CD8-positive, alpha-beta memory T cell (primary cell): ENCODE results near the gene XPNPEP2. TPM values are rescaled to one million over a fixed set of nuclear protein-coding genes. Genes with fewer than 3 reads are reported as not detected.
A peak's percentile ranks its signal among the peaks of the same experiment; 100 is the strongest.
"Not testable (repeated sequence)": the region's sequence is repeated elsewhere in the genome, so short reads cannot be mapped to it uniquely, and the experiment has no call there.

Experiments
- CTCF ChIA-PET: fragments of 350-600 bp; sonication (Branson Sonifier 250); formaldehyde crosslinking; loops from one replicate; lab custom pipeline; 2021; ENCODE audit warnings: antibody characterized with exemption; lab: Charles Lee
- POLR2A ChIA-PET: fragments of 350-600 bp; sonication (Branson Sonifier 250); formaldehyde crosslinking; loops from one replicate; lab custom pipeline; 2021; ENCODE audit warnings: antibody characterized with exemption; lab: Charles Lee
- DNase-seq, 5 donors: peaks; one replicate each; pipeline versions ENCODE4 v3.0.0 to v3.0.0-alpha.2; 2020 to 2022; ENCODE audit warnings: mixed read lengths in 1 of 5
- H3K27ac ChIP-seq: one replicate; pipeline ENCODE4 v1.7.0; 2013; ENCODE audit warnings: low read depth, mild to moderate bottlenecking, low read length, moderate library complexity
- H3K27me3 ChIP-seq: 2 replicates; pipeline ENCODE4 v1.7.0; 2013; ENCODE audit warnings: low read length, mild to moderate bottlenecking; ENCODE audit not compliant: insufficient read depth, poor library complexity, severe bottlenecking
- H3K36me3 ChIP-seq: 2 replicates; pipeline ENCODE4 v1.7.0; 2013; ENCODE audit warnings: mild to moderate bottlenecking, low read length, moderate library complexity; ENCODE audit not compliant: insufficient read depth
- H3K4me1 ChIP-seq: 2 replicates; pipeline ENCODE4 v1.7.0; 2013; ENCODE audit warnings: mild to moderate bottlenecking, low read length, moderate library complexity; ENCODE audit not compliant: insufficient read depth
- H3K4me3 ChIP-seq: 2 replicates; pipeline ENCODE4 v1.7.0; 2013; ENCODE audit warnings: mild to moderate bottlenecking, low read length
- H3K9me3 ChIP-seq: 2 replicates; pipeline ENCODE4 v1.7.0; 2013; ENCODE audit warnings: mild to moderate bottlenecking, low read length
- H3K27ac Mint-ChIP-seq, 8 donors: one replicate each; pipeline ENCODE4 v1.8.0; 2020 to 2021; ENCODE audit warnings: mixed read lengths in 8 of 8, mild to moderate bottlenecking in 6 of 8, inconsistent platforms in 3 of 8, moderate library complexity in 3 of 8
- H3K27me3 Mint-ChIP-seq, 2 donors: one replicate each; pipeline ENCODE4 v1.8.0; 2020 to 2021; ENCODE audit warnings: mixed read lengths in 2 of 2, mild to moderate bottlenecking in 1 of 2, moderate library complexity in 1 of 2
- H3K36me3 Mint-ChIP-seq, 3 donors: one replicate each; pipeline ENCODE4 v1.8.0; 2020 to 2021; ENCODE audit warnings: mixed read lengths in 3 of 3, inconsistent platforms in 1 of 3, mild to moderate bottlenecking in 1 of 3
- H3K4me1 Mint-ChIP-seq, 3 donors: one replicate each; pipeline ENCODE4 v1.8.0; 2020 to 2021; ENCODE audit warnings: mixed read lengths in 3 of 3, inconsistent platforms in 1 of 3, mild to moderate bottlenecking in 1 of 3
- H3K4me3 Mint-ChIP-seq, 7 donors: one replicate each; pipeline ENCODE4 v1.8.0; 2020 to 2021; ENCODE audit warnings: mixed read lengths in 7 of 7, mild to moderate bottlenecking in 6 of 7, moderate library complexity in 4 of 7, inconsistent platforms in 2 of 7
- H3K9me3 Mint-ChIP-seq, 5 donors: one replicate each; pipeline ENCODE4 v1.8.0; 2020 to 2022; ENCODE audit warnings: mixed read lengths in 5 of 5, mild to moderate bottlenecking in 3 of 5, moderate library complexity in 2 of 5, inconsistent platforms in 1 of 5
- polyA plus RNA-seq: library from polyadenylated mRNA; unstranded; fragments of 300-500 nt; fragmentation: Illumina TruSeq; gene quantifications from one replicate; pipeline ENCODE4 v1.2.3, GENCODE V29; 2021
- total RNA-seq, 2 experiments: library from RNA; stranded (reverse); gene quantifications; one replicate each; pipeline ENCODE4 v1.2.3, GENCODE V29; 2021

The XPNPEP2 gene
- total and polyA plus RNA-seq, 3 experiments from 2014 or later = 0.28 to 1.2 (median 0.29) TPM

DNA sequence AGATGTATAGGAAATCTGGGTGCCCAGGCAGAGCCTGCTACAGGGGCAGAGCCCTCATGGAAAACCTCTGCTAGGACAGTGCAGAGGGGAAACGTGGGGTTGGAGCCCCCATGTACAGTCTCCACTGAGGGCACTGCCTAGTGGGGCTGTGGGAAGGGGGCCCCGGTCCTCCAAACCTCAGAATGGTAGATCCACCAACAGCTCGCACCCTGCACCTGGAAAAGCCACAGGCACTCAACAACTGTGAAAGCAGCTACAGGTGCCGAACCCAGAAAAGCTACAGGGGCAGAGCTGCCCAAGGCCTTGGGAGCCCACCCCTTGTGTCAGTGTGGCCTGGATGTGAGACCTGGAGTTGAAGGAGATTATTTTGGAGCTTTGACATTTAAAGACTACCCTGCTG lies 5.4 kb upstream of the XPNPEP2 start:
- no peaks in the 10 kb centered on the region for H3K36me3 ChIP-seq
- no peak for DNase-seq
- H3K4me3 Mint-ChIP-seq = no peak overlapping the region
- no peaks in the 10 kb centered on the region for H3K9me3 ChIP-seq
- peaks cover 20 to 31% (median 22%) of the 10 kb centered on the region in 3 donors for H3K4me1 Mint-ChIP-seq
- H3K27ac Mint-ChIP-seq = no peak overlapping the region
- H3K27ac ChIP-seq = no peak overlapping the region
- no peaks in the 10 kb centered on the region for H3K9me3 Mint-ChIP-seq
- POLR2A ChIA-PET = no interaction called here
- H3K27me3 Mint-ChIP-seq = peaks cover 0 to 4% of the 10 kb centered on the region in 2 donors
- CTCF ChIA-PET = no interaction called here
- H3K36me3 Mint-ChIP-seq = no peaks in the 10 kb centered on the region
- no peak overlapping the region for H3K4me3 ChIP-seq
- H3K4me1 ChIP-seq = peaks cover 23% of the 10 kb centered on the region
- no peaks in the 10 kb centered on the region for H3K27me3 ChIP-seq

DNA sequence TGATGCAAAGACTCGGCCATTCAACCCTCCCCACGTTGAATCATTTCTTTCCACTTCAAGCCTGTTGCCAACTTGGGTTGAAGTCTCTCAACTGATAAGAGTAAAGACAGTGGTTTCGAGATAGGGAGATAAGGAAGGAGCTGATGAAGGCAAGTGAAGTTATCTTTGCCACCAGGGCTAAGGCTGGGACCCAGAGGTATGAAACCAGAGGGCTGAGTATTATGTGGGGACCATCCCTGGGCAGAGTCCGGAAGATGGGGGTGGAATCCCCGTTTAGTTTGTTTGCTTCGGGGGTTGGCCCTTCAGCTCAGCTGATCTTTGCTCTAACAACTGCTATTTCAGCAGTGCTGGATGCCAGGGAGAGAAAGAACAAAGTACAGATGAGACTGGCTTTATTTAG lies 2.3 kb upstream of the XPNPEP2 start:
- Mint-ChIP-seq H3K9me3 (no peaks in the 10 kb centered on the region), H3K27ac (peak overlapping the region in 7 of 8 donors; percentile 7 to 72 (median 37)), H3K36me3 (no peaks in the 10 kb centered on the region), H3K27me3 (peaks cover 0 to 2% of the 10 kb centered on the region in 2 donors), H3K4me1 (peaks cover 14 to 20% (median 16%) of the 10 kb centered on the region in 3 donors), H3K4me3 (peak overlapping the region in 2 of 7 donors; percentile 20 to 65)
- ChIA-PET POLR2A (no interaction called here), CTCF (interaction anchor here (0.8 to 2.8 kb wide), 3 partner anchors 10 to 86 kb away, joined by 3 to 11 read pairs (median 4); no protein-coding TSS in a partner anchor)
- no peak overlapping the region for H3K4me3 ChIP-seq
- H3K27me3 ChIP-seq = no peaks in the 10 kb centered on the region
- no peaks in the 10 kb centered on the region for H3K9me3 ChIP-seq
- H3K36me3 ChIP-seq = no peaks in the 10 kb centered on the region
- H3K4me1 ChIP-seq = peaks cover 18% of the 10 kb centered on the region
- no peak for DNase-seq
- no peak overlapping the region for H3K27ac ChIP-seq

DNA sequence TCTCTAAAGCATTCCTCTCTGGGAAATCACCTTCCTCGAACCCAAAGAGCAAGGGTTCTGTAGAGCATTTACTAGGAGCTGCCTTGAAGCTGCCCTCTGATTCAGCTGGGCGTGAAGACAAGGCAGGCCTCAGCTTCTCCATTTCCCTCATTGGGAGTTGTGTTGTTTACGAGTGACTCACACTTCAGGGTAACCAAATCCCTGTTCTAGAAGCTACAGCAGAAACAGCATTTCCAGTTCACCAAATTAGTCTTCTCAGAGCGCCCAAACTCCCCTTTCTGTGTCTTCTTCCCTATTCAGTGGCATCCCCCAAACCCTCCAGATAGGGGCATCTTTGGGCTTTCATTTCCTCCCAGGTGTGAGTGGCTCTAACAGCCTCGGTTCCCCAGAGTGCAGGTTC lies 863 bp upstream of the XPNPEP2 start:
- H3K36me3 Mint-ChIP-seq = no peaks in the 10 kb centered on the region
- peak overlapping the region in 4 of 8 donors; percentile 19 to 87 (median 50) for H3K27ac Mint-ChIP-seq
- Histone ChIP-seq H3K4me3 (no peak overlapping the region), H3K36me3 (no peaks in the 10 kb centered on the region), H3K27ac (no peak overlapping the region), H3K27me3 (no peaks in the 10 kb centered on the region), H3K4me1 (peaks cover 21% of the 10 kb centered on the region), H3K9me3 (no peaks in the 10 kb centered on the region)
- H3K4me1 Mint-ChIP-seq = peaks cover 19 to 27% (median 20%) of the 10 kb centered on the region in 3 donors
- no peak for DNase-seq
- H3K27me3 Mint-ChIP-seq = peaks cover 0 to 4% of the 10 kb centered on the region in 2 donors
- no peak overlapping the region for H3K4me3 Mint-ChIP-seq
- CTCF ChIA-PET = interaction anchor here (0.6 to 2.8 kb wide), 3 partner anchors 8 to 85 kb away, joined by 3 to 11 read pairs (median 5); no protein-coding TSS in a partner anchor
- POLR2A ChIA-PET = no interaction called here
- no peaks in the 10 kb centered on the region for H3K9me3 Mint-ChIP-seq

DNA sequence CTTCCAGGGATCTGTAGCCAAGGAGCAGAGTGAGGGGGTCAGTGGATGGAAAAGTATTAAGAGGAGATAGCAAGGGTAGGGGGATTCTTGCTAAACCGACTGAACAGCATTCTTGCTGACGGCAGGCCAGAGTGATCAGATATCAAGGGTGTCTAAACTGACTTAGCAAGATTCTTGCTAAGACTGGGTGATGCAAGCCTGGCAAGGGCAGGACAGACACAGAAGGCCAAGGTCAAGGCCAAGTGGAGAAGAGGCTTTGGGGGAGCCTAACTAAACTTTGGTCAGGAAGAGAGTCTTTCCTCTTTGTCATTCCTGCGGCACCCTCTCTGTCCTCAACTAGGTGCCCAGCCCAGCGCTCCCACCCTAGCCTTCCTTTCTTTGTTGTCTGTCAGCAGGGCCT lies 799 bp downstream of the XPNPEP2 start:
- H3K4me3 ChIP-seq = no peak overlapping the region
- no peak overlapping the region for H3K27ac ChIP-seq
- peaks cover 0 to 4% of the 10 kb centered on the region in 2 donors for H3K27me3 Mint-ChIP-seq
- no peaks in the 10 kb centered on the region for H3K36me3 Mint-ChIP-seq
- no peaks in the 10 kb centered on the region for H3K9me3 ChIP-seq
- H3K4me1 Mint-ChIP-seq = peaks cover 30 to 44% (median 37%) of the 10 kb centered on the region in 3 donors
- ChIA-PET POLR2A (no interaction called here), CTCF (no interaction called here)
- H3K9me3 Mint-ChIP-seq = no peaks in the 10 kb centered on the region
- peaks cover 37% of the 10 kb centered on the region for H3K4me1 ChIP-seq
- DNase-seq = no peak
- H3K36me3 ChIP-seq = no peaks in the 10 kb centered on the region
- no peak overlapping the region for H3K27ac Mint-ChIP-seq
- no peaks in the 10 kb centered on the region for H3K27me3 ChIP-seq
- H3K4me3 Mint-ChIP-seq = no peak overlapping the region

DNA sequence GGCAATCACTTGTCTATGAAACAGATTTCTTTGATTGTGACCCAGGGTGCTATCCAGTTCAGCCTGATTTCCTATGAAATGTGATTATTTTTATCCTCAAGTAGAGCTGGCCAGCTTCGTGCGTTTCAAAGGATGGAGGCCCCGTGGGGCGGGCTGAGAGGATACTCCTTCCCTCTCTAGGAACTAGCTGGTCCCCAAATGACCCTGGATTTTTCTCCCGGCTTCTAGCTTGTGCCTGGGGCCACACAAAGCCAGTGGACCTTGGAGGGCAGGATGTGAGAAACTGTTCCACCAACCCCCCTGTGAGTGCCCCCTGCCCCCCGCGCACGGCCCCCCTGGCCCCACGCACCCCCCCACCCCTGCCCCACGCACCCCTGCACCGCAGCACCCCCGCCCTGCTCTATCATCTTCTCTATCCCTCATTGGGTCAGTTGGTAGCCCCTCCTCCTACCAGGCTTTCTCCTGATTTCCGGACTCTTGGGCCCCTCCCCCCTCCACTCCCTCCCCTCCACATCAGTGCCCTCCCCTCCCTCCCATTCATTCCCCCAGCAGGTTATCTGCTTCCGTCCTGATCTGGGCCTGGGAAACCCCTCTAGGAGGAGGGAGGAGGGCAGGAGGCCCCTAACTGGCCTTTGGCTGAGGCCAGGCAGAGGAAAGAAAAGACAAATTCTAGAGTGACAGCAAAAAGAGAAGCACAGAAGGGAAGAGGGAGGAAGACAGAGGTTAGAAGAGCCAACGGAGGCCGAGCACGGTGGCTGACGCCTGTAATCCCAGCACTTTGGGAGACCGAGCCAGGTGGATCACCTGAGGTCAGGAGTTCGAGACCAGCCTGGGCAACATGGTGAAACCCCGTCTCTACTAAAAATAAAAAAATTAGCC lies 3.3 kb downstream of the XPNPEP2 start:
- Histone ChIP-seq H3K4me1 (peaks cover 38% of the 10 kb centered on the region), H3K36me3 (no peaks in the 10 kb centered on the region), H3K27me3 (no peaks in the 10 kb centered on the region), H3K27ac (no peak overlapping the region), H3K9me3 (no peaks in the 10 kb centered on the region), H3K4me3 (no peak overlapping the region)
- Mint-ChIP-seq H3K4me3 (peak overlapping the region in 1 of 7 donors; percentile 0), H3K27me3 (peaks cover 0 to 6% of the 10 kb centered on the region in 2 donors), H3K9me3 (no peaks in the 10 kb centered on the region), H3K36me3 (no peaks in the 10 kb centered on the region), H3K4me1 (peaks cover 31 to 47% (median 40%) of the 10 kb centered on the region in 3 donors), H3K27ac (peak overlapping the region in 1 of 8 donors; percentile 85)
- no peak for DNase-seq
- ChIA-PET POLR2A (interaction anchor here (0.5 to 0.6 kb wide), 2 partner anchors 21 to 47 kb away, joined by 3 to 8 read pairs; no protein-coding TSS in a partner anchor), CTCF (no interaction called here)

DNA sequence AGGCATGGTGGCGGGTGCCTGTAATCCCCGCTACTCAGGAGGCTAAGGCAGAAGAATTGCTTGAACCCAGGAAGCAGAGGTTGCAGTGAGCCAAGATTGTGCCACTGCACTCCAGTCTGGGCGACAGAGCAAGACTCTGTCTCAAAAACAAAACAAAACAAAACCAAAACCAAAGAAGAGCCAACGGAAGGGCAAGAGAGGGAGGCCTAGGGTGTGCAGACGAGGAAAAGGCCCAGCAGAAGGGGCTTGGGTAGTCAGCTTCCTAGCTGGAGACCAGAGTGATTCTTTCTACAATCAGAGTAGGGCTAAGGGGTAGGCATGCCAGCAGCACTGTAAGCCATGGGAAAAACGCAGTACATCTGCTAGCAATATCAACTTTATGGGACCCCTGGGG lies 4.0 kb downstream of the XPNPEP2 start:
- H3K36me3 ChIP-seq, H3K9me3 ChIP-seq, H3K27me3 ChIP-seq, DNase-seq, H3K27ac ChIP-seq, H3K4me3 ChIP-seq, H3K36me3 Mint-ChIP-seq, CTCF ChIA-PET, H3K9me3 Mint-ChIP-seq, H3K27me3 Mint-ChIP-seq: not testable (repeated sequence)
- Mint-ChIP-seq H3K4me1 (peaks cover 31 to 46% (median 40%) of the 10 kb centered on the region in 3 donors), H3K27ac (peak overlapping the region in 4 of 8 donors; percentile 20 to 85 (median 60)), H3K4me3 (peak overlapping the region in 5 of 7 donors; percentile 0 to 56 (median 15))
- POLR2A ChIA-PET = interaction anchor here (0.5 kb wide), 1 partner anchor 46 kb away, joined by 8 read pairs; no protein-coding TSS in a partner anchor
- H3K4me1 ChIP-seq = peaks cover 33% of the 10 kb centered on the region

DNA sequence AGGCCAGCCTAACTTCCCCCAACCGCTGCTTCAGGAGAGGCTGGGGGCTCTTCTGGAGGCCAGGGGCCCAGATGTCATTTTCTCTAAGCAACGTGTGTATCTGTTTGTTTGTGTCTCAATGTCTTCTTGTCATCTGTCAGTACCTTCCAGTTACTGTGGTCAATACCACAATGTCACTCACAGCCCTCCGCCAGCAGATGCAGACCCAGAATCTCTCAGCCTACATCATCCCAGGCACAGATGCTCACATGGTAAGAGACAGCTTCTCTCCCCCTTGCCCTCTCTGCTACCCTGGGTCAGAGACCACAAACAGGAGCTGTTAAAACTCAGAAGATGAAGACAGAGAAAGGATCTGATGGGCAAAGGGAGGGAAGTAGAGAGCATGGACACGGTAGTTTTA lies 5.0 kb downstream of the XPNPEP2 start:
- DNase-seq = peak in 1 of 5 donors; percentile 11
- POLR2A ChIA-PET = interaction anchor here (0.6 kb wide), 1 partner anchor 110 kb away, joined by 6 read pairs; no protein-coding TSS in a partner anchor
- CTCF ChIA-PET = interaction anchor here (1.5 kb wide), 1 partner anchor 12 kb away, joined by 6 read pairs; no protein-coding TSS in a partner anchor
- Mint-ChIP-seq H3K27ac (peak overlapping the region in 6 of 8 donors; percentile 8 to 84 (median 74)), H3K36me3 (no peaks in the 10 kb centered on the region), H3K4me3 (peak overlapping the region in 4 of 7 donors; percentile 27 to 57 (median 45)), H3K27me3 (peaks cover 0 to 7% of the 10 kb centered on the region in 2 donors), H3K9me3 (no peaks in the 10 kb centered on the region), H3K4me1 (peaks cover 28 to 41% (median 40%) of the 10 kb centered on the region in 3 donors)
- Histone ChIP-seq H3K27me3 (no peaks in the 10 kb centered on the region), H3K36me3 (no peaks in the 10 kb centered on the region), H3K27ac (no peak overlapping the region), H3K9me3 (no peaks in the 10 kb centered on the region), H3K4me1 (peaks cover 33% of the 10 kb centered on the region), H3K4me3 (no peak overlapping the region)
